ENCODE measurements around the gene CEP131.

DNA sequence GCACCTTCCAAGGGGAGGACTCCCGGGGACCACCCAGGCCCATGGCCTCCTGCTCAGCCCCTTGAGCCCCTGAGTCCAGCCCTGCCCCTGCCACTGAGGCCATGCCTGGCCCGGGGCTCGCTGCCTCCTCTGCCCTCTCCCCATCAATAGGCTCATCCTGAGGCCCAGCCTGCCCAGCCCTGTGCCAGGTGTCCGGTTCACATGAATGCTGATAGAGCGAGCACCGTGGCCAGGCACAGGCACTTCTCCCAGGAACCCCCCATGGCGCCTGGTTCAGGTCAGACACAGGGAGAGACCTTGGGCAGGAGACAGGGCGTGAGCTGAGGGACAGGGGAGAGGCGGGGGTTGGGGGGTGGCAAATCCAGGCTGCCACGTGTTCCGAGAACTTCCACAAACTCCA, 60.3 kb downstream of the CEP131 start:
- TF ChIP-seq POLR2A (IDR thresholded peaks at IDR 0.05; ENCODE audit: low read depth, low read length) (no peak), CTCF (conservative IDR thresholded peaks at IDR 0.05; ENCODE audit: low read depth, low read length) (no peak), USF2 (IDR thresholded peaks at IDR 0.05; ENCODE audit: low read depth, low read length) (no peak), RAD21 (IDR thresholded peaks at IDR 0.05; ENCODE audit: low read length) (no peak), SMC3 (IDR thresholded peaks at IDR 0.05; ENCODE audit: low read depth, low read length) (no peak), BHLHE40 (IDR thresholded peaks at IDR 0.05; ENCODE audit: low read depth, low read length) (no peak), CHD1 (IDR thresholded peaks at IDR 0.05; ENCODE audit: low read depth, low read length) (no peak), FOS (IDR thresholded peaks at IDR 0.05; ENCODE audit: low read depth, low read length) (no peak)

All from IMR-90 (cell line).